NCI-H2107 (cell line): Measurements from ENCODE around the gene HAUS7.

Experiments
- DNase-seq: peaks from one replicate; lab custom pipeline; 2025; lab: John Stamatoyannopoulos, UW

HAUS7 gene

GRCh38 chrX:153454901-153455550 is 15.3 kb downstream of the HAUS7 start:
- DNase-seq: no peak

DNA sequence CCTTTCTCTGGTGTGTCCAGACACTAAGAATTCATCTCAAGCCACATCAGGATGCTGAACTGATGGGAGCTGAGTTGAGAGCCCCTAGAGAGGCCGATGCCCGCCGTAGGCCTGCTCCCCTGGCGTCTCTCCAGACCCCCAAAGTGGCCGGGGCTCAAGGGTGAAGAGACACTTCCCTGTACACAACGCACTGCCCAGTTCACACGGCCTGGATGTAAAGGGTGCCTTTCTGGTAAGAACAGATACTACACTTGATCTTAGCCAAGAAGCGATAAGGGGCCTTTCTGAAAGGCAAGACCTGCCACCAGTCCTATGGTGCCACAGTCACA is 19.5 kb downstream of the HAUS7 start:
- DNase-seq: no peak

GRCh38 chrX:153450114-153450948 is 20.0 kb downstream of the HAUS7 start:
- no peak for DNase-seq

GRCh38 chrX:153449368-153450113 is 20.8 kb downstream of the HAUS7 start:
- no peak for DNase-seq

- DNase-seq: no peak
Measured at GRCh38 chrX:153448556-153449367, 21.6 kb downstream of the HAUS7 start.

GRCh38 chrX:153447581-153447960 is 22.8 kb downstream of the HAUS7 start:
- DNase-seq: no peak

DNA sequence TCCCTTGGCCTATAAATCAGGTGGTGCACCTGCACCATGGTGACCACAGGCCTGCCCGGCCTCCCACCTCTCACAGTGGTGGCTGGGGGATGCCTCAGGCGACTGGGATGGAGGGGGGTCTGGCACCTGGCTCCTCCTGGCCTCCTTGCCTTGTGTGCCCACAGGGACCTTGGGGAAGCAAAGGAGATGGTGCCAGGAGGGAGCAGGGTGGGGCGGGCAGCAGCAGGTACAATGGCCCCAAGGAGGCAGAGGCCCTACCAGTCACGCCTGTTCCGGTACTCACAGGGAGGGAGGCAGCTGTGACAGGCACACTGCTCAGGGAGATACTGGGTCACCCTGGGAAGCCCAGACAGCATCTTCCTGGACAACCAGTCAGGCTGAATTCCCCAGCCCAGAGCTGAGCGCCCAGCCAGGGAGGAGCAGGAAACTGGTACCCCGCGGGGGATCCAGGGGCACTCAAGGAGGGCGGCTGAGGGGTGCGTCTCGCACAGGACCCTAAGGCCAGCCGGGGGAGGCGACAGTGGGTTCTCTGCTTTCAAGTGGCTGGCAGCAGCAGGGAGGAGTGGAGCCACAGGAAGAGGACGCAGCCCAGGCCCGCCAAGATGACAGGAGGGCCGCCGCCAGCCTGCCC is 23.3 kb downstream of the HAUS7 start:
- no peak for DNase-seq

GRCh38 chrX:153446636-153446936 is 23.8 kb downstream of the HAUS7 start:
- DNase-seq: no peak

DNA sequence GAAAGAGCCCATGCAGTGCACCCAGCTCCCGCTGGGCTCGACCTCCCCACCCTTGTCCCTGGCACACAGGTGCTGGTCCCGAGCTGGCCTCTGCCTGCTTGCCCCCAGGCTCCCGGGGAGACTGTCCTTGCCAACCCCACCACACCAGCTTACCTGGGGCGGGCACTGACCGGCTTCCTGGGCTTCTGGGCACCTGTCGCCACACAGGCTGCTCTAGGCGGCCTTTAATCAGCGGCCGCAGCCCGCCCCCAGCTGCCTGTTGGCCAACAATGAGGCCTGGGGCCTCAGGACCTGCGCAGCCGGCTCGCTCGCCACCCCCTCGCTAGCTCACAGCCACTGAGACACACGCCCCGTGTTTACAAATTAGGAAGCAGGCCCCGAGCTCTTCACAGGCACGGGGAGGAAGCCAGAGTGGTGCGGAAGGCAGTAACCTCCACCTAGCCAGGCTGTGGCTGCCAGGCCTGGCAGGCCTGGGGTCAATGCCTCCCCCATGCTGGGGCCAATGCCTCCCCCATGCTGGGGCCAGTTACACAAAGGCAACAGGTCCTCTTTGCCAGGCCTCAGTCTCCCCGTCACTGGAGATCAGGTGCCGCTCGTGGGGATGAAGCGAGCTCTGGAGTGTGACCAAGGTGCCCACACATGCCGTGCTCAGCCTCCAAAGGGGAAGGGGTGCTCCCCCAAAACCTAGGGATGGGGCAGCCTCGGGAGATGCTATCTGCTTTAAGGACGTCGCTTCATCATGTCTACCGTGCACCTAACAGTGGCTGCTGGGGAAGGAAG is 24.3 kb downstream of the HAUS7 start, which contains the start of gene TREX2:
TSS of gene TREX2 (minus strand) at position 201 of the 780 bp plus-strand sequence. CDS start 626 bp downstream, outside the sequence.
- DNase-seq: no peak

DNA sequence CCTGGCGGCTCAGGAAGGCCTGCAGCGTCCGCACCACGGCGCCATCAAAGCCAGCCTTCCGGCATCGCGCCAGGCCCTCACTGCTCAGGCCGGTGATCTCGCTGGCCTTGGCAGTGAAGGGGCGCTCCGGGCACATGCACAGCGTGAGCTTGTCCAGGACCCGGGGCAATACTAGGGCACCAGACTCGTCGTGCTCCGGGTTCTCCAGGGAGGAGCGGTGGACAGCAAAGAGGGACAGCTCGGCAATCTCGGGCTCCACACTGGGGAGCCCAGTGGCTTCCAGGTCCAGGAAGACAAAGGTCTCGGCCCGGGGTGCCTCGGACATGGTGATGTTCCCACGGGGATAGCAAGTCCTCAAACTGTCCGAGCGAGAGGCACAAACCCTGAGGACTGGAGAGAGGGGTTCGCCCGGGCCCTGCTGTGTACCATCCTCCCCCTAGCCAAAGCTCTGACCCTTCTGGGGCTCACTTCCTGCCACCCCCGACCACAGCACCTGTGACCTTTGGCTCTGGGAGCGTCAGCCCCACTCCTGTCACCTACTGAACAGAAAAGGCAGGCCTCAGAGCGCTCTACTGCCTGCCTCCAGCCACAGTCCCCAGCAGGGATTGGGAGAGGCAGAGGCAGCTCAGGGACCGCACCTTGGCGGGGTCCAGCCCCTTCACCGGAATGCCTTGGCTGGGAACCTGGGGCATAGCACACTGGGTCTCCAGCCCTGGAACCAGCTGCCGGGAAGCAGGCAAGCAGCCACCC is 25.1 kb downstream of the HAUS7 start:
- DNase-seq: no peak

DNA sequence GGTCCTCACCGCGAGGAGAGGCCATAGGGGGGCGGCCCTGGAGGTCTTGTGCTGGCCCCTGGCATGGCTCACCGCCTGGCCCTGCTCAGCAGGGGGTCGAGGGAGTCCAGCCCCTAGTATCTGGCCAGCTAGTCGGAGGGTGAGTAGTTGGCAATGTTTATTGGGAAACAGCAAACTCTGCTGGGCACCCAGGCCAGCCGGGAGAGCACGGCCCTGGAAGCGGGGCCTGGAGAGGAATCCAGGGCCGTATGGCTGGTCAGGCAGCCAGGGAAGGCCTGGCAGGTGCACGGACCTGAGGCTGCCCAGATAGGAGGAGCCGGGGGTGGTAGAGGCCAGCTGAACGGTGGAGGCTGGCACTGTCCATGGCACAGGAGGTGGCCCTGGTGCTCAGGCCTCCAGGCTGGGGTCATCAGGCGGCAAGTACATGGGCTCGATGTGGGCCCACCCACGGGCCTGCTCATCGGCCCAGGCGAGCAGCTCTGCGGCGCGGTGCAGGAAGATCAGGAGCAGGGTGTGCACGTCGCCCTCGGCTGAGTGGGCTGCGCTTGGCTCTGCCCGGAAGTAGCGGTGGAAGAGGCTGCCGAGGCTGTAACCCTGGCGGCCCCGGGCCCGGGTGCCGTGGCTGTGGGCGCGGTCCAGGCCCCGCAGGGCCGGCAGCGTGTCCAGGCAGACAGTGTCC is 25.9 kb downstream of the HAUS7 start:
- no peak for DNase-seq

DNA sequence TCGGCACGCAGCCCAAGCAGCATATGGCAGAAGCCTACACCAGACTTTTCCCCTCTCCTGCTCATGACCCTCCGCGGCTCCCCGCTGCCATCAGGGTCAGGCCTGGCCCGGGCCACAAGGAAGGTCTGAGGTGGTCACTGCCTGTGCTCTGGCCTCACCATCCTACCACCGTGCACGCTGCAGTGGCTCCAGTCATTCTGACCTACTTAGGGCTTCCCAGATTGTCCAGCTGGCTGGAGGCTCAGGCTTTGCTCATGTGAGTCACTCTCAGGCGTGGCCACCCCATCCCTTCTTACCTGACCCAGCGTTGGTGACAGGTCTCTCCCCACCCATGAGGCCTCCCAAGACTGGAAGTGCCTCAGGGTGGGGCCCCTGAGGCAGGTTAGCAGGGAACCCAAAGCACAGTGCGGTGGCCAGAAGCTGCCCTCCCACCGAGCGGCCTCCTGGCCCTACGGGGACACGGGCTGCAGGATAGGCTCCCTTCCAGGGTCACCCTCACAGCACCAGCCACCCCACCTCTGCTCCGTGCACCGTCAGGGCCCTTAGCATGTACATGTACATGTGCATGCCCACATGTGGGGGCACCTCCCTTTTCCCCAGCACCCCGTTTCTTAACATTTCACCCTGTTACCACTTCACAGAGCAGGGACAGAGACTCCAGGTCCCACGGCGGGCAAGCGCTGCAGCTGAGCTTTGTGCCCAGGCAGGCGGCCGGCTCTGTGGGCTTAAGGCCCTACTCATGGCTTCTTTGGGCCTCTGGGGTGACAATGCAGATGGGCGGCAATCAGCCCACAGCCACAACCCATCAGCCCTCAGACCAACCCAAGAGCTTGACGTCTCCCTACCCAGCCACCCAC is 26.7 kb downstream of the HAUS7 start:
- no peak for DNase-seq

GRCh38 chrX:153442463-153442862 is 27.9 kb downstream of the HAUS7 start:
- no peak for DNase-seq

DNA sequence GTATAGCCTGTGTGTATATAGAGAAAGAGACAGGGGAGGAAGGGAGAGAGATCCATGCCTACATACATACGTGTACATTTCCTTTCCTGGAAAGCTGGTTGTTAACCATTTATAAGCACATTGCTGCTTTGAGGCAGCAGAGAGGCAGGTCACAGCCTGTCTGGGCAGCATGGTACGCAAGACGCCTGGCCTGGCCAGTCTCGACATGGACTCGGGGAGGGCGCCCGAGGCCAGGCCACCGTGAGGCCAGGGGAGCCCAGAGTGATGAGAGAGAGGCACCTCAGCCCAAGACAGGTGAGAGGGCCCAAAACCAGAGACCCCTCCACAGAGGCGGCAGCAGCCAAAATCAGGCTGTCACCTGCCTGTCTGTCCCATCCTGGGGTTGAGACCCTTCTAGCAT is 28.4 kb downstream of the HAUS7 start:
- no peak for DNase-seq

DNA sequence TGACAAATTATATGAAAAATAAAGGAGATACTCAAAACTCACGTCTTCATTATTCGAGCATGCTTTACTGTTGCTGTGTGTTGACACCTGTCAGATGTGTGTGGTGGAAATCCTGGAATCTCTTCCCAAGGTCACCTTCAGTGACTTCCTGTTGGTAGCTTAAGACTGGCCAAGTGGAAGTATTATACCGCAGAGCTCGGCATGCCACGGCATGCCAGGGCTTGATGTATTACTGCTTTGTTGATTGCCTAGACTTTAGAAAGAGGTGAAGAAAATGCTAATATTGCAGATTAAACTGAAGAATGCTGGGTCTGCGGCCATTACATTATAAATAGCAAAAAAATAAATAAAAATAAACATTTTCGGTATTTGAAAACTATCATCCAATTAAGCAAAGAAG is 29.1 kb downstream of the HAUS7 start:
- DNase-seq: no peak

- DNase-seq: no peak
Measured at GRCh38 chrX:153440556-153441135, 29.7 kb downstream of the HAUS7 start.

GRCh38 chrX:153439977-153440376 is 30.4 kb downstream of the HAUS7 start:
- no peak for DNase-seq

- no peak for DNase-seq
Measured at GRCh38 chrX:153438532-153438931, 31.8 kb downstream of the HAUS7 start.
